22Rv1 (cell line): ENCODE data around the gene ACSL4.

Experiments
- ZFX ChIP-seq: fragments of 450-650 bp; IDR thresholded peaks from 2 replicates; pipeline ENCODE4 v1.6.1; 2017; ENCODE audit warnings: antibody characterized with exemption, borderline replicate concordance
- TF ChIP-seq, protein P1 (sequence below): fragments of 450-650 bp; IDR thresholded peaks from 2 replicates; pipeline ENCODE4 v1.5.1; 2017; ENCODE audit warnings: mild to moderate bottlenecking

DNA sequence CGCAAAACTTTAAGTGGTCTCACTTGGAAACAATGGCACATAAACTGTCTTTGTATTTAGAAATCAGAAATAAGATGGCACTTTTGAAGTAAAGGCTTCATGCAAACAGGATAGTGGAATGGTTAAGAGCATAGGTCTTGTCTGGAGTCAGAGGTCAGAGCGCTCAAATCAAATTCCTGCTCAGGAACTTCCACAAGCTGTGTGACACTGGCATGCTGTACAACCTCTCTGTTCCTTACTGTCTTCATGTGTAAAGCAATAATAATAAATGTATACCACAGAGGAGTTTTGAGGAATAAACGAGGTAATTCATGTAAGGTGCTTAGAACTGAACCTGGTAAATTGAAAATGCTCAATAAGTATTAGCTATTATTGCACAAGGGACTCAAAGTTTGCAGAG is 43.4 kb upstream of the ACSL4 start:
- TF ChIP-seq, protein P1, sequence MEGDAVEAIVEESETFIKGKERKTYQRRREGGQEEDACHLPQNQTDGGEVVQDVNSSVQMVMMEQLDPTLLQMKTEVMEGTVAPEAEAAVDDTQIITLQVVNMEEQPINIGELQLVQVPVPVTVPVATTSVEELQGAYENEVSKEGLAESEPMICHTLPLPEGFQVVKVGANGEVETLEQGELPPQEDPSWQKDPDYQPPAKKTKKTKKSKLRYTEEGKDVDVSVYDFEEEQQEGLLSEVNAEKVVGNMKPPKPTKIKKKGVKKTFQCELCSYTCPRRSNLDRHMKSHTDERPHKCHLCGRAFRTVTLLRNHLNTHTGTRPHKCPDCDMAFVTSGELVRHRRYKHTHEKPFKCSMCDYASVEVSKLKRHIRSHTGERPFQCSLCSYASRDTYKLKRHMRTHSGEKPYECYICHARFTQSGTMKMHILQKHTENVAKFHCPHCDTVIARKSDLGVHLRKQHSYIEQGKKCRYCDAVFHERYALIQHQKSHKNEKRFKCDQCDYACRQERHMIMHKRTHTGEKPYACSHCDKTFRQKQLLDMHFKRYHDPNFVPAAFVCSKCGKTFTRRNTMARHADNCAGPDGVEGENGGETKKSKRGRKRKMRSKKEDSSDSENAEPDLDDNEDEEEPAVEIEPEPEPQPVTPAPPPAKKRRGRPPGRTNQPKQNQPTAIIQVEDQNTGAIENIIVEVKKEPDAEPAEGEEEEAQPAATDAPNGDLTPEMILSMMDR = no peak
- no peak for TF ChIP-seq ZFX
